C1 segment of cervical spinal cord (tissue), 14 donors: ENCODE results near the gene ABCA4.

ENCODE experiments used
- DNase-seq, 14 donors: peaks; one replicate each; lab custom pipeline; 2025; lab: John Stamatoyannopoulos, UW

Gene ABCA4

DNA sequence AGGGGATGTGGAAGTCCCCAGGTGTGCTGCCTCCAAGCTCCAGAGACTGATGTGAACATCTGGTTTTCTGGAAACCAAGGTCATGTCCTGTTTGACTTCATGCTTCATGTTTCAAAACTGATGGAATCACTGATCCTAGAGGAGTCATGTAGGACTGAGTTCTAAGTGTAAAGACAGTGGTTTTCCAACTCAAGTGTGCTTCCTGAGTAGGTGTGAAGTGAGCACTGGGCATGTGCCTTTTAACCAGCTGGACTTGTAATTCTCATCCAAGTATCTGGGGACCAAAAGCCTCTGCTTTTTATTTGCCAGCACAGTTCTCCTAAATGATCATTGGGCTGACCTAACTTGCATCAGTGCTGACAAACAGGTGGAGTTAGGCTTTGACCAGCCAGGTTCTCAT lies 36.9 kb downstream of the ABCA4 start:
- DNase-seq, result peak in 1 of 14 donors; percentile 54

DNA sequence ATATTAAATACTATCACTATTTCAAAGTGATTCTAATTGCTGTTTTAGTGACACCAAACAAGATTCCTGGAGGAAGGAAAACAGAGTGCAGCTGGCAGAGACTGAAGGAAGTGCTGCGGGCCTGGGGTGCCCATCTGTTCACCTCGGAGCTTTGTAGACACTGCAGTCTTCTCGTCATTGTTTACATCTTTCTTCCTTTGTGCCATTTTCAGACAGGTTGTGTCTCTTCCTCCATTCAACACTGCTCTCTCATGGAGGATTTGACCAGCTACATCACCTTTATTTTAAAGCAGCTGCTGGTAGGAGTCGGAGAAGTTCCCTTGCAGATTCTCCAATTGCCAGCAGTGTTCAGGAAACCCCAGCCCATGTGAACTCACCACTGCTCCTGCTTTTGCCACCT lies 37.3 kb downstream of the ABCA4 start:
- DNase-seq, result peak in 1 of 14 donors; percentile 86

DNA sequence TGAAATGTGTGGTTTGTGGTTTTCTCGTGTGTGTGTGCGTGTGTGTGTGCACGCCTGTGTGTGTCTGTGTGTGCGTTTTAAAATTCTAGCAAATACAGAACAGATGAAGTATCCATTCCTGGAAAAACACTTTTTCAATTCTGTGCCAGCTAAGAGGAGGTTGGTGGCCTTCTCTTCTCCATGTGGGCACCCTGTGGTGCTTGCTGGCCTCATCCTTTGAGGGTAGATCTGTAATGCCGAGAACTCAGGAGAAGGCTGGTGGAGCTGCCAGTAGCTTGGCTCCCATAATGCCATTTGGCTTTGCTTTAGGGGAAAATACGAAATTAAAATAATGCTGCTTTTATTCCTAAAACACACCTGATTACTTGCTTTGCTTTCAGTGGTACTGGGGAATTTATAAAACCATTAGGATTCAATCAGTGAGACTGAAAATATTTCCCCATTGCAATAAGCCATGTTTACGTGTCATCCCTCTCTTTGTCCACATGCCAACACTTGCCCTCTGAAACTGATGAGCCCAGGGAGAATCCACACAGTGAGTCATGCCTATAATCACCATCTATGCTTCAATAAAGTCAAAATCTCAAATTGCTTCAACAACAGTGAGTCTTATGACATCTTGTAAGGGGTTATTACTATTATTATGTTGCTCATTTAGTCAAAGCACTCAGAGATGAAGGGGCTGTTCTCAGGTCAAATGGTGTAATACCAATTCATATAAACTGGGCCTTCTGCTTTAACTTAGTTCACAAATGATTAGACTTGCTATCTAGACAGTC lies 39.2 kb downstream of the ABCA4 start:
- peak in 1 of 14 donors; percentile 91 for DNase-seq

DNA sequence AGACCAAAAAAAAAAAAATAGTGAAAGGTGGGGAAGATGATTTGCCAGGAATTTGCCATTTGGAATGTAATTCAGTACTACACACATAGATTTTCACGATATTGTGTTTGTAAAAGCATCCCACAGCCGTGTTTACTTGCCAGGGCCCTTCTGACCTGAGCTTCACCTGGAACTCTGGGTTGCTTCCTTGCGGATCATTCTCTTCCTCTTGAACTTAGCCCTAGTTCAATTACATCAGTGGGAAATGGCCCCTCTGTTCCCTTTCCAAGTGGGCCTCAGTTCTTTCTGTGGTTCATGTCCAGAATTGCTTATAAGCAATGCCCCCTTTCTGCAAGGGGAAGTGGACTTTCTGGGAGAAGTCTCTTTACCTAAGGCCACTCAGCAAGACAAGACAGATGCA lies 41.0 kb downstream of the ABCA4 start:
- no peak for DNase-seq

DNA sequence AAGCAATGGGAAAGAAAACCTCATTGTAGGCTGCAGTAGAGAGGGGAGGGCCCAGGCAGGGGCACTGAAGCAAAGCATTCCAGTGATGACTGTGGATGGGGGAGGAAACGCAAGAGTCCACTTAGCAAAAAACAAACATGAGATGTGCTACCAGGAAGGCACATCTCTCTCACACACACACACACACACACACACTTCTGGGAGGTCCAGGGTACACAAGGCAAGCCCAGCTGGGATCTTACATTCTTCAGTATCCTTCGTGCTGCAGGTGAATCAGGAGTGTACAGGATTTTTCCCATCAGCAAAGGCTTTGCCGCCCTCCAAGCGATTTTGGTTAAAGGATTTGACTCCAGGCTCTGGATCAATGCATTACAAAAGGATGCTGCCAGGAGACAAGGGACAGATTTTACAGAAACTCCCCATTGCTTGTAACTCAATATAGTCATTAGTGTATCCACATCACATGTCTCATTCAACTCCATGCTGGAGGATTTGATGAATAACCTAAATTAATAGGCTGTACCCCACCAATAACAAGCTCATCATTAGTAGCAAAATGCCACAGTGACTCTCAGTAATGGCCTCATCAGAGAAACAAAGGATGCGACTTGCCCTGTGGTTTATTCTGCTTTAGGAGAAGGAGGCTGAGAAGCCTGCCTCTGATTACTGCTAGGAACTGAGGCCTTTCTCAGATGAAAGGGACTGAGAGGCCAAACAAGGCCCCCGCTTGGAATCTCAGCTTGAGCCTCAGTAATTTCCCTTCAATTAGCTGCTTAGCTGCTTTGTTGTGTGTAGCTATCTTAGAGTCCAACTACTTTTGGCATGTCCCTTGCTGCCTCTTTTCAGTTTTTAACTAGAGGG lies 41.6 kb downstream of the ABCA4 start:
- no peak for DNase-seq

DNA sequence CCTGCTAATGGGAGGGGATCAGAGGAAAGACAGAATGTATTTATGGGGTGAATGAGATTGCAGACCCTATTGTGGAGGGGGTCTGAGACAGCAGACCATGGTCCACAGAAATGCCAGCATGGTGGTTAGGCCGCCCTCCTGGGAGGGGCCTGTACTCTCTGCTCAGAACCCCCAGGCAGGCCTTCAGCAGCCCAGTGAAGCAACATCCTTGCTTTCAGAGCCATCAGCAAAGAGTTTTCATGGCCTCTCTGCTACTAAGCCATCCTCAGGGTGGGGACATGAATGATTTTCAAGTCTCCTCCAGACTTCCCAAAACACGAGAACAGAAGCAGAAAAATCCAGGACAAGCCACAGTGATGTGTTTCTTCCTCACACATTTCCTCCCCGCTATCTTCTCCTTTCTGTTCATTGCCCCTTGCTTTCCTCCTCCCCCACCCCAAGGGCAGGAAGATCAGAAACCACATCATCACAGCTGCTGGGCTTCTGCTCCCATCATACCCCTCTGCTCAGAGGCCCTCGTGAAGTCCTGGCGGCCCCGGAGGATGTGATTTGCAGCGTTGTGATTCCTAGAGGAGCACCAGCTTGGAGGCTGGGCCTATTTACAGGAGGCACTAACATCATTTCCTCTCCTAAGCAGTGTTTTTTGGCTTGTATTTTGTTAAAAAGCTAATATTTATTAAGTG lies 48.0 kb downstream of the ABCA4 start:
- DNase-seq, result no peak

DNA sequence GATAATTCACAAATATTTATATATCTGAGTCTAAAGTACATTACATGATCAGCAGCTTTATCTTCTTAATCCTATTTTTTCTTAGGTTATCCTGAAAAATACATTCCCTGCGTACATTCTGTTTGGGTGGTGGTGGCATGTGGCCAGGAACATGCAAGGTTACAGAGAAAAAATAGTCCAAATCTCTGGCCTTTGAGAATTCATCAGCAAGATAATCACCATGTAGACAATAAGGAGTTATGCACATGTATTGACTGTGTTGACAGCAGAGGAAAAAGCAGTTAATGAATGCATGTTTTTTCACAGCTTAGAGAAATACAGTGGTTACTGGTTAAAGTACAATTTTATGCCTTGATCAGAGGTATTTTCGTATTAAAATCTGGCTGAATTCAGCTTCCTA lies 49.0 kb downstream of the ABCA4 start:
- DNase-seq, result no peak

DNA sequence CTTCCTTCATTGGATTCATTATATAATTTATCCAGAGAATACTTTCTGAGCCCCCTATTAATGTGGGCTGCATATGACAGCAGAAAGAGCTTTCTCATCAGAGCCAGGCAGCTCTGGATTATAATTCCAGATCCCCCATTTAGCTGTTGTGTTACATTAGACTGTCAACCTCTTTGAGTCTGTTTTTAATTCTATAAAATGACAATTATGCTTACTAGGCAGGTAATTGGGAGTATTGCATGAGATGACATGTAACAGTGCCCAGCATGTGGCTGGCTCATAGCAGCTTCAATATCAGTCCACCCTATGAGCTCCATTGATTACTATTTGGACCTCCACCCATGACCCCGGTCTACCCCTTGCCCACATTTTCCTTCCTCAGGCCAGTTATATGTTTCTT lies 49.6 kb downstream of the ABCA4 start:
- DNase-seq, result no peak

DNA sequence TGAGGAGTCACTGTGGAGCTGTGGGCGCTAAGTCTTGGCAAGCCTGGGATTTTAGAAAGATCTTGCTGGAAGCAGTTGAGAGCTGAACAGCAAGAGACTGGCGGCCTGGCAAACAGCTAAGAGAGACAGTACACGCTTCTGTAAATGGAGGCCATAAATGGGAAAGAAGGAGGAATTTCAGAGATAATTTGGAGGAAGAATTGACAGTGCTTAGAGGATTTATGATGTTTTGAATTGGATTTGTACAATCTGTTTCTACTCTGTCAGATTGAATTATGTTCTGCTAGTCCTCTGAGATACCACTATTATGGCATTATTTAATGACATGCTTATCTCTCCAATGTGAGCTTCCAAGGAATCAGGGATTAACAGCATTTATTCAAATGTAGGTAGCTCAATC lies 50.1 kb downstream of the ABCA4 start:
- peak in 1 of 14 donors; percentile 72 for DNase-seq

DNA sequence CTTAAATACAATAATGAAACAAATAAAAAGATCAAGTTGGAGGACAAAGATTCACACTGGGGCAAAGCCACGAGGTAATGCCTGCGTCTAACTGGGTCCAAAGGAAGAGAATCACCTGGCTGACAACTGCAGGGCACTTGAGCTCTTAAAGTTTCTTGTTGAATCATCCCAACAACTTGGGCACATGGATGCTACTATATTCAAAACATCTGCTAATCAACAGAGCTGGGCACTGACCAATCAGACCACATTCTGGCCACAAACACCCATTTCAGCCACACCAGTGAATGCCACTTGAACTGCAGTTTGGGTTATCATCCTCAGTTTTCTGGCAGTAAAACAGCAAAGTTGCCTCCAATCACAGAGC lies 51.0 kb downstream of the ABCA4 start:
- no peak for DNase-seq

DNA sequence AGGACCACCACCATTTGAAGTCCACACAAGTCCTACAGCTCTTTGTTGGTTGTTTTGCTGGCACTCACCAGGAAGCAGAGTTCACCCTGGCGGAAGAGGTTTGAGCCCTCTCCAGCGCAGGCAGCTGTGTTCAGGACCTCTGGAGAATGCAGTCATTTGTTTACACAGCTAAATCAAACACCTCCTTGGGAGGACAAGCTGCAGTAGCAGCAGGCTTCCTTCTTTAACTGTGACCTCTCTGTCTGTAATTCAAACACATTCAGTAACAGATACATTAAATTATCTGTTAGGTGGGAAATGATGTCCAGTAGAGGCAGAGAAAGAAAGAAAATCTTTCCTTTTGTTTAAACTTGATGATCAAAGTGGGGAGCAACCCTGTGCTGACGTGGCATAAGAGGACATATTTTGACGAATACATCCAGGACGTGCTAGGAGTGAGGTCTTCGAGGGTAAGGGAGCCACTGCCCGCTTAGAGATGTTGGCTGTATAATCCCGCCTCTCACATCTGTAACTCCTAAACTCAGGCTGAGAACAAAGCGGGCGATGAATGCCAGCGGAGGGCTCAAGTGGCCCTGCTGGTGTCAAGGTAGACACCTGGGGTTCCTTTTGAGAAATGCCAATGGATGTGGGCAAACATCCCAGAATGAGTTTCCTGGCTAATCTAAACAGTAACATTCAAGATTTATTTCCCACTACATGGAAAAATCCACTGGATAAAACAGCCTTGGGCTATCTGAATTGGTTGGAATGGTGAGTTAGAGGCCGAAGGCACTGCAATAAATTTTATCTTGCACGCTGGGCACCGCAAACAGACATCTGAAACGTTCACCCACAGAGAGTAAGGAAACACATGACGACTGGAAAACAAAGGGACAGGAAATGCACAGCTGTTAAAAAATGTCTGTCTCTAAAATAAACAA lies 51.7 kb downstream of the ABCA4 start:
- DNase-seq, result peak in 3 of 14 donors; percentile 6 to 60 (median 7)

DNA sequence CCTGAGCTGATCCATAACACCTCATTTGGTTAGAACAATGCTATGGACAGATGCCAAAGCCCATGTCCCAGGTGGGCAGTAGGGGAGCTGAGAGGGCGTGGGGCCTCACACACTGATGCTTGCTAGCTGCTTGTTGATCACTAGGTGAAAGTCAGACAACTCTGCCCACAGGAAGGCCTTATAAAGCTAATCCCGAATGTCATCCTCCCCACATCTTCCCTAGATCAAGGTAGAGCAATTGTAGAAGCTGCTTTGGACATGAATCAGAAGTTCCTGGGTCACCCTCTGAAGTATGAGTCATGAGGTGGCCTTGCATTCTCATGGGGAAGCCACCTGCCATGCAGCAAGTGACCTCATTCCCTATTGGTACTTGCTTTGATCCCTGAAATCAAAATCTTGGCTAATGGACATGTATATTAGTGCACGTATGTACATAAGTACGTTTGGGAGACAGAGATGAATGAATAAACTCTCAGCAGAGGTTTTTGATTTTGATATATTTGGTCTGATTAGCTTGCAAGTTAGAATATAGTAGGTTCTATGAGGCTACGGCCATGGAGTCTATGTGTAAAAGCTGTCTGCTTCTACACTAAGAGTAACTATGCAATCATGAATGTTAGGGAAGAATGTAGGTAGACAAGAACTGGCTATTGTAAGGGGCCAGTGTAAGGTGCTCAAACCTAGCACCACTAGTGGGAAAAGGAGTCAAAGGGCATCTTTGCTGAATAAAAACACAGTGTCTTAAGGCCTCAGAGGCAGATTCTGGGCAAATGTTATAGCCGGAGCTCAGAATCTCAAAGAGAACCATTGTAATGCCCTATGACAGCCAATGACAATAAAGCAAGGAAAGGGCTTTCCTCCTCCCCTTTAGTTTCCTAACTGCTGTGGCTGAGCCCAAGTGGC lies 52.6 kb downstream of the ABCA4 start:
- no peak for DNase-seq

DNA sequence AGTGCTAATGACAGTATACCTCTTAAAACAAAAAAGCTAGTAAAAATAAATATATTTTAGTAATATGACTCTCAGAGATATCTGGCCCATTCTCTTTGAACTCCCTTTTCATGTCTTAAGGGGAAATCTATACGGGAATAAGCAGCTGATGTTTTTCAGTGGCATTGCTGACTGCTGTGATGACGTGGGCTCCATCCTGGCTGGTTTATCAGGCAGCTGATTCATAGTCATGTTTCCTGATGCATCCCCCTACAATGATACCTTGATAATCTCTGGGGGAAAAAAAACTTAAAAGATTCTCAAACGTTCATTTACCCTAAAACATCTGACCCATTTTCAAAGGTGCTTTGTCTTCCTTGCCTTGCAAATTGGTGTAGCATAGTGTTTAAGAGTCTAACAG lies 53.8 kb downstream of the ABCA4 start:
- no peak for DNase-seq

DNA sequence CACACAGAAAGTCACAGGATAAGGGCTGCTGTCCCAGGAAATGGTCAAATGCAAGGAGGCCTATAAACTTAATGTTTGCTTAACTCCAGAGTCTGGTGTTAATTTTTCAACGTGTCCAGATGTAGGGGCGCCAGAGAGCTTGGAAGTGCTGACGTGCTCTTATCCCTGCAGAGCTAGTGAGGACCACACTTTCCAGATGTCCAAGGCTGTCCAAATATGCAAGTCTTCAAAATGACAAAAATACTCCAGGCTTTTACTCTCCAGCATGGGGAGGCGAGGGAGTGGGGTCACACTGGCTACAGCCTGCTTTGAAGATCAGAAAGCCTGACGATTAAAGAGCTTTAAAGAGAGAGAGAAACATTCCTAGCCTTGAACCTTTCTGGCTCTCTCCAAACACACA lies 57.6 kb downstream of the ABCA4 start:
- DNase-seq, result no peak

DNA sequence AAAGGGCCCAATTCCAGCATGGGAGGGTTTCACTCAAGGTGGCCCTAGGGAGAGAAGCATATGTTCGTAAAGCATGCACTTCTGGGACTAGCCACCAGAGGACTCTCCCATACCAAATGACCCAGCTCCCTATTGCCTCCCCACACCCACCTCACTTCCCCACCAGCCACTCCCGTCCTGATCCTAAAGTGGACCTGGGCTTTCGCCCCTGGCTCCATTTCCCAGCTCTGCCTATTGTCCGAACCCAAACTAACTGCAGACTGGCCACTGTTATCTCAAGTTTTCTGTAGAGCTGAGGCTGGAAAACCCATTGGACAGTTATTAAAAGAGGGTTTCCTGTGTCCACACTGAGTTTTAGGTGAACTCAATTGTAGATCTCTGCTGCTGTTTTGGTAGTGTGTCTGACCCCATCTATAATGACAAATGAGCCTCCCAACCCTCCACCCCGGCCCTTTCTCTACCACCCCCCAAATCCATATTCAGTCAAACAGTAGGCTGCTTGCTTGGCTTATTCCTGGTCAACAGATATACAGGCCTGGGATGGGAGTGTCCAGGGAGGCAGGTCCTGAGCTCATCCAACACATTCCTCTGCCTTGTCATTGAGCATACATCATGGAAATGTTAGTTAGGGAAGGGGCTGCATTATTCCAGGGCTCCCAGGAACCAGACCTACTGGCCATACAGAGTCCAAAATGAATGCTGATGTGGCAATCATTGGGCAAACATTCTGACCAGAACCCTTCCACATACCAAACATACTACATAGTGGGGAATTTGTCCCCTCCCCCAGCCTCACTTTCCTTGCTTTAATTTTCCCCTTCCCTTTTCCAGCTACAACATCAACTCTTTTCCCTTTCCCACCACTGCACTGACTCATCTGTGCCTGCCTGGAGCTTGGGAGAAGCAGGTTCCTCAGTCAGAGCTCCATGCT lies 59.2 kb downstream of the ABCA4 start:
- DNase-seq, result peak in 10 of 14 donors; percentile 7 to 67 (median 26)

DNA sequence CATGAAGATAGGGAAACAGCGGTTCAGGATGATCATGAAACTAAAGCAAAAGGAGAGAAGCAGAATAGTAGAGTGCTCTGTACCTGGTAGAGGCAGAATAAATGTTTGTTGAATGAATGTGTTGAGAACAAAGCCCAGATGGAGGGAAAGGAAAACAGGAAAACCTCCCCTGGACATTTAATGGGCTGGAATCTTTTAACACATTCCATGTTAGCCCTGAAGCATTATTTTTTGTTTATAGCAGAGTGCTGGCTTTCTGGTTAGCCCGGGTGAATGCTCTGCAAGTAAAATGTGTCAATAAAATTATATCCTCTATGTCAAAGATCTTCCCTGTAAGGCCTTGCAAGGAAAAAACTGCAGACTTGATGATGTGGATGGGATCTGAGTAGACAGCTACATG lies 60.2 kb downstream of the ABCA4 start:
- no peak for DNase-seq

DNA sequence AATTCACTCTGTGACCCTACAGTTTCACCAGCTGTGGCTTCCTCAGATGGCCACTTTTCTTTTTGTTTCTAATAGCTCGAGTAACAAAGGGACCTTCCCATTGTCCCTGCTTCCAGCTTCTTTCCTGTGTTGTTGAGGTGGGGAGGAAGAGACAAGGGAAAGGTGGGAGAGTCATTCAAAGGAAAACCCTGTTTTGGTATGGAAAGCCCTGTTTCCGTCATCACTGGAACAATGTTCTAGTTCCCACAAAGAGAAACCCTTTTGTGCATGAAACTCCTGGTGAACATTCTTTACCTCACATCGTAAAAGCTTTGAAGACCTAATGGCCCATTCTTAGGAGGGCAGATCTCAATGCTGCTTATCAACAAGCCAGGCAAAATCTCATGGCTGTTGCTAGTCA lies 62.2 kb downstream of the ABCA4 start:
- no peak for DNase-seq

DNA sequence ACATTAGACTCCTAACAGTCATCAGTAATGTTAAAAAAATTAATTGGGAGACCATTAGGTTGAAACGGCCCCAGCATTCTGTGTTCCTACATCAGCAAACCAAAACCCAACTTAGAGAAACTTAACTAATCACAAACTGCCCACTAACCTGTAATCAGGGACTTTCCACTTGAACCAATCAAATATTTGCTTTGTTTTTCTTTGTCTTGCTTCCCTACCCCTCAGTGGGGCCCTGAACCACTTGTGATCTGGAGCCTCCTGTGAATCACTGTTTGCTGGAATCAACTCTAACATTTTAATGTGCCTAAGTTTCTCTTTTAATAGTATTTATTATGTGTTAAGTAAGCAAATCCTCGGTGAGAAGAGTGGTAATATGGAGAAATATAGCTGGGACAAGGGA lies 64.0 kb downstream of the ABCA4 start:
- no peak for DNase-seq

DNA sequence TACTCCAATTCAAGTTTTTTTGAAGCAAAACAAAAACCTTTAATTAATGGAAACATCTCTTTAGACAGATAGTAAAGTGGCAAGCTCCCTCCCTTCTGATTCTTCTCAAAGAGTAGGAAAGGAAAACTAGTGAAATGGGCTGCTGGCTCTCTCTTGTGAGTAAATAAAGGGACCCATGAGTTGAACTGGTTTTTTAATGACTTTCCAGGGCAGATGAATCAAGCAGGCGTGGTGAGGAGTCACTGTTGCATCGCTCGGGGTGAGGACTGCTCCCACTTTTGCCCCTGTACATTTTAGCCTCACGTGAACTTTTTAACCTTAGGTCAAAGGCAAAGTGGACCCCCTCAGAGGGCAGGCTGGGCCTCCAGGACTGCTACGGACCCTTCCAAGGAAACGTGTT lies 64.8 kb downstream of the ABCA4 start:
- DNase-seq, result no peak
